GM19193 (cell line): ENCODE measurements around the gene TMEM125.

Experiments
- POLR2A ChIP-seq: IDR thresholded peaks from 4 replicates; pipeline ENCODE4 v1.6.1; 2011; ENCODE audit not compliant: insufficient read depth, insufficient read length; ENCODE audit errors: extremely low read depth

TMEM125 gene

DNA sequence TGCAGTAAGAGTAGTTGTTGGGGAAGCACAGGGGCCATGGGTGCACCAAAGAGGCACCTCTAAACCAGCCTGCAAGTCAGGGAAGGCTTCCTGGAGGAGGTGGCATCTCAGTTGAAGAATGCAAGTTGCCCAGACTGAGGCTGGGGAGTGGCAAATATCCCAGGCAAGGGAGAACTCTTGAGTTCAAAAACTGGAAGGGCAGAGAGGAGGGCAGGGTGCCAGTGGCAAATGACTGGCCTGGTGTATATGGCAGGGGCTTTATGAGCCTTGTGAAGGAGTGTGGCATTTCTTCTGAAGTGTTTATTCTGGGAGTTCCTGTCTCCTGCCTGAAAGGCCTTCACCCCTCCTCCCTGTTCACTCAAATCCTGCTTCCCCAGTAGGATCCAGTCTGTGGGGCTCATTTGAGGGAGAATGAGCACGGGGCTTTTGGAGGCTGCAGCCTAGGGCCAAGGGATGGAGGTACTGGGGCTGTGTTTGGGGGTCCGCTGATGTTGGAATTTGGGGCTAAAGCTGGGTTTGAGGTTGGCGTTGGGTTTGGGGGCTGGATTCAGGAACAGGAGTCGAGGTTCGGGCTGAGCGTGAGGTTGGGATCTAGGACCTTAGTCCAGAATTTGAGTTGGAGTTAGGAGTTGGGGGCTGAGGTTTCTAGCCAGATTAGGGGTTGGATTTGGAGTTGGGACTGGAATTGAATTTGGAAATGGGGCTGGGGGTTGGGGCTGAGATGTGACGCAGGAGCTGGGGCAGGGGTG is at the start of gene TMEM125:
Gene TMEM125, plus strand, starts transcription at position 357 of the 749 bp plus-strand sequence. CDS start 2,740 bp downstream, outside the sequence.
- TF ChIP-seq POLR2A: no peak

DNA sequence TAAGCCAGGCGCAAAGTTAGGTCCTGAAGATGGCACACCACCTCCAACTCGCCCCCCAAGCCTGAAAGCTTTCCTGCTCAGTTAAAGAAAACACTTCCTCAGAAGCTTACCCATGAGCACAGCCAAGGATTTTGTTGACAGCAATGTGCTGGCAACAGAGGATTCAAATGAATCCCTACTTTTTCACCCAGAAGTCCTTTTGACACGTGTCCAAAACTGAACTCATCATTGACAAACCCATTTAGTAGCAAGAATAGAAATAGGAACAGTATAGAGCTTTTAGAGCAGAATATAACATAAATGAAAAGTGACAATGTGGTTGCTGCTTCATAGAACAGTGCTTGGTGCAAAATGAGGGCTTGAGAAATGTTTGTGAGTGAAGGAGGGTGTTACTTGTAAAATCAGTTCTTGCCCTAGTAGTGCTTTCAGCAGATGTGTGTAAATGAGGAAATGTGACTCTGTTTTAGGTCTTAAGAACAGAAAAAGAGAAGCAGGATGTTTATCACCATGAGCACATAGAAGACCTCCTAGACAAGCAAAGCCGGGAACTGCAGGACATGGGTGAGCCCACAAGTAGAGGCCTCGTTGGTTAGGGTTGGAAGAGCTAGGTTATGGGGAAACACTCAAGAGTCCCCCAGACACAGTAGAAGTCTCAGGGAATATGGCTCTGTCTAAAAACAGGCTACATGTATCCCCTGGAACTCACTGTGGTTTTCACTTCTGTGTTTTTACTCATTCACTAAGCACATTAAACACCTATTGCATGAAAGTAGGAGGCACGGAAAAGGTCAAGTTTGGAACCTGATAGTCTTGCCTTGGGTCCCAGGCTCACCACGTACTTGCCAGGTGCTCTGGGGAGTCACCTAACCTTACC is 48.6 kb upstream of the TMEM125 start:
- no peak for TF ChIP-seq POLR2A

DNA sequence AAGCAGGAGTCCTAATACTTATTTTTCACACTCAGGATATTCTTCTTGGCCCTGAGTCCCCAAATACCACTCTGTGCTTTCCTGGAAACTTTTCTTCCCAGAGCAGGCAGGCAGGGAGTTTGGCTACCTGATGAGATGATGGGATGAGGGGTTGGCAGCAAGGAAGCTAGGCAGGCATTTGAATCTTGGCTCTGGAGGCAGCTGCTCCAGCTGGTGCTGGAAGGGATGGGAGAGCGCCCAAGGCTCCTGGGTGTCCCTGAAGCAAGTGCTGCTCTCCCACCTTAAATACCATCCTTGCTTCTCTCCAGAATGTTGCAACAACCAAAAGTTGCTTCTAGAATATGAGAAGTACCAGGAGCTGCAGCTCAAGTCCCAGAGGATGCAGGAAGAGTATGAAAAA is 48.0 kb upstream of the TMEM125 start:
- TF ChIP-seq POLR2A: no peak

DNA sequence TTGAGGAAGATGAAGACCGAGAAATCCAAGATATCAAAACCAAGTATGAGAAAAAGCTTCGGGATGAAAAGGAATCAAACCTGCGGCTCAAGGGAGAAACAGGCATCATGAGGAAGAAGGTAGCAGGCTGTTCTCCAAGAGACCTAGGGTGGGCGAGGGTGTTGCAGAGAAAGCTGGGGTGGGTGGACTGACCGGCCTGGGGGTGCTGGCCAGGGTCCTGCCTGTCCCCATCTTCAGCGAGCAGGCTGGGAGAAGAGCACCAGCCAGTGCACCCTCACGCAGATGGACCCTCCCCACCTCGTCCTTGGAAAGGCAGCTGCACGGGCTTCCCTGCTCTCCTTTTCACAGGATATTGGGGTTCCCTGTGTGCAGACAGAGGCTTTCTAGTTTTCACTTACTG is 46.9 kb upstream of the TMEM125 start:
- no peak for TF ChIP-seq POLR2A

DNA sequence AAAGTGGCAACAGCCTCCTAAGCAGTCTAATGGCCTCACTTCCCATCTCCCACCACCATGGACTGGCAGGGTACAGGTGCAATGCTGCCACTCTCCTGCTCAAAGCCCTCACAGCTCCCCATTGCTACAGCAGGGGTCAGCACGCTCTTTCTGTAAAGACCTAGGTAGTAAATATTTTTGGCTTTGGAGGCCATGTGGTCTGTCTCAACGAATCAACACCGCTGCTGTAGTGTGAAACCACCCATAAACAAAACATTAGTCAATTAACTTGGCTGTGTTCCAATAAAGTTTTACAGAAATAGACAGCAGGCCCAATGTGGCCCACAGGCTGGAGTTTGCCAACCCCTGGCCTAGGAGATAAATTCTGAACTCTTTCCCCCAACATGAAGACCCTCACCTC is 44.6 kb upstream of the TMEM125 start:
- TF ChIP-seq POLR2A: no peak

DNA sequence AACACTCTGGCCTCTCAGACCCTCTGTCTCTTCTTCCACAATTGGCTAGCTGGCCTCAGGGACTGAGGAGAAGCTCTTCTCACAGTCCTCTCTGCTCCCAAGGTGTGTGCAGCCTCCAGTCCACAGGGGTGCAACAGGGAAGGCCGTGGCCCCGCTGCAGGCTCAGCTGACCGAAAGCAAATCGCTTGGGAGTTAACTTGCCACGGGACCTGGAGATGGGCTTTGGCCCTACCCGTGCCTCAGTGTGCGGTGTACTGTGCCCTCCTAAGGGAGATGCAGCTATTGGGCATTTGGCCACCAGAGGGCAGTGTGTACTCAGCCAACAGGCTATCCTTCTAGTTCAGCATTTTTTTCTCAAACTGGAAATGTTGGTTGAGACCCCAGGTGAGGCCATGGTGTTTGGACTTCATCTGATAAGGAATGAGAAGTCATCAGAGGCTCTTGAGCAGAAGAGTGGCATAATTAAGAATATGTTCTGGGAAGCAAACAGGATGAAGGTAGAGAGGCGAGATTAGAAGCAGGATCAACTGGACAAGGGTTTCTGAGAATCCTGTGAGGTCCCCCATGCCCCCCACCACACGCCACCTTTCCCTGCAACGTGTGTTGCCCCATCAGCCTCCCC is 42.5 kb upstream of the TMEM125 start:
- TF ChIP-seq POLR2A: no peak

DNA sequence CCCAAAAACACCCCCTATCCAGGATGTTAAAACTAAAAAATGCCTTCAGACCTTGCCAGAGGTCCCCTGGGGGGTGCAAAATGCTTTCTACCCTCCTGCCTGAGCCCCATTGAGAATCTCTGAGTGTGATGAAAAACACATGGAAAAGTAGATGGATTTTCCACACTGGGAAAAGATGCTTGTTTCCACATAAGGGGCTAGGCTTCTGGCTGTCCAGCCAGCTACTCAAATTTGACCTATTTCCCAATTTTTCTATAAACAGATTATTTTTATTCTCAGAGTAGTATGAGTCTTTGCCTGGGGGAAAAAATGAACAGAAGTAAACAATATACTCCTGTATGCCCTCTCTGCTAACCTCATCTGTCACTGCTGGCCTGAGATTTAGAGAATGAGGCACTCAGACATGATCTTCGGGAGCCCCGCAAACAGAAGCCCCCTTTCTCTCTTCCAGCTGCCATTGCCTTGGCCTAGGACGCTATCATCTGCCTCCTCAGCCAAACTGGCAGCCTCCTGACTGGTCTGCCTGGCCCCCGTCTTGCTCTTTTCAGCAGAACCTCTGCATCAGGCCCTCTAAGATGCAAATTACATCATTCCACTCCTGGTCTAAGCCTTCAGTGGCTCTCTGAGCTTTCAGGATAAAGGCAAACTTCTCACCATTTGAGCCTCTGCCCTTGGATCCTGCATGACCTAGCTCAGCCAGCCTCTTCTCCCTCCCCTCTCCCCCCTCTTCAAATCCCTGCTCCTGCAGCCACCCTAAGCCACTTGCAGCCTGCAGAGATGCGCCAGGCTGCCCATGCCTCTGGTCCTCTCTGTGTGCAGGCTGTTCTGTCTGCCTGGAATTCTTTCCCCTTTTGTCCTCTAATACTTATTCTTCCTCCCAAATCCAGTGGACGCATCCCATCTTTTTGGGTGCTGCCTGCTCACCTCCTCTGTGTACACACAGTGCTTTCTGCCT is 39.7 kb upstream of the TMEM125 start:
- TF ChIP-seq POLR2A: no peak

DNA sequence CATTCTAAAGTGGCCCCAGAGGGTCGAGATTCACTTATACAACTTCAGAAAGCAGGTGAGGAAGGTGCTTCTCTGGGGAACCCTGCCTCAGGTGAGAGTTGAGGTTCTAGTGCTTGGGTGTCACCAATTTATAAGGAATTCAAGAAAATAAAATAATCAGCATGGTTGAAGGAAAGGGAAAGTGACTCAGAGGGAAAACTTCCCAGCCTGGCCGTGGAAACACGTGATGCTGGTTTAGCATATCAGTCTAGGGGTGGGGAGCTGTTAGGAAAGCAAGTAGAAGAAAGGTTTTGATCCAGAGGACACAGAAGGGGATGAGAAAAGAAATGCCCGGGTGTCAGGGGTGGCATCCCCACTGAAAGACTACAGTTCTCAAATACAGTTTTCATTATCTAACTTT is 37.7 kb upstream of the TMEM125 start:
- TF ChIP-seq POLR2A: no peak

DNA sequence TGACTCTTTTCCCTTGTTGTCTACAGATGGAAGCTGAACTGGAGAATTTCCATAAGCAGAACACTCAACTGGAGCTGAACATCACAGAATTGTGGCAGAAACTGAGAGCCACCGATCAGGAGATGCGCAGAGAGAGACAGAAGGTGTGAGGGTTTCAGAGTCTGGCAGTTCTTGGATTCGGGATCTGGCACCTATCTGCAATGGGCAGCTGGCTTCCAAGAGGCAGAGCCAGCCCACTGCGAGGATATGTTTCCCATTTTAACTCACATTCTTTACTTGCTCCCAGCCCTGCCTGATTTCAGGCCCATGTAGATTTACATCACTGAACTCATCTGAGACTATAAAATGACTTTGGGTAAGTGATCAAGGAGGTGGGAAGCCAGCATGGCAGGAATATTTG is 37.3 kb upstream of the TMEM125 start:
- TF ChIP-seq POLR2A: no peak

DNA sequence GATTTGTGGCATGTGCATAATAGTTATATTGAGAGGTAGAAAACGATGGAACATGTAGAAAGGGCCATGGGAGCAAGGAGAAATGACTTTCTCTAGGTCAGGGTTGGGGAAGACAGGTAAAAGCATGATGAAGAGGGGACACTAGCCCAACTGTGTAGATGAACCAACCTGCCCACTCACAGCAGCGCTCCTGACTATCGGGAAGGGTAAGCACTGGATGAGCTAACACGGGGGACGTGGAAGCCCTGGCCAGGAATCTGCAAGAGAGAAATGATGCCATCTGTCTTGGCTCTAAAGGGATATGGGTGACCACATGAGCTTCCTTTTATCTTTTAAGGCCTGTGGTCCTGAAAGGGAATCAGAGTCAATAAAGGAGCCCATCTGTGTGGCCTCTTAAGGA is 36.2 kb upstream of the TMEM125 start:
- TF ChIP-seq POLR2A: no peak

DNA sequence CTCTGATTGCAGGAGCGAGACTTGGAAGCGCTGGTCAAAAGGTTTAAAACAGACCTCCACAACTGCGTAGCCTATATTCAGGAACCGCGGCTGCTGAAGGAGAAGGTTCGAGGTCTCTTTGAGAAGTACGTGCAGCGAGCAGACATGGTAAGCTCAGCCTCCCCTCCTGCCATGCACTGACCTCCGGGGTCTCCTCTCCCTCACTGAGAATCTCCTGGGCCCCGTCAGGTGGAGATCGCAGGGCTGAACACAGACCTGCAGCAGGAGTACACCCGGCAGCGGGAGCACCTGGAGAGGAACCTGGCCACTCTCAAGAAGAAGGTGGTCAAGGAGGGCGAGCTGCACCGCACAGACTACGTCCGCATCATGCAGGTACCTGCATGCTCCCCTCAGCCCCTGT is 35.5 kb upstream of the TMEM125 start:
- TF ChIP-seq POLR2A: no peak

DNA sequence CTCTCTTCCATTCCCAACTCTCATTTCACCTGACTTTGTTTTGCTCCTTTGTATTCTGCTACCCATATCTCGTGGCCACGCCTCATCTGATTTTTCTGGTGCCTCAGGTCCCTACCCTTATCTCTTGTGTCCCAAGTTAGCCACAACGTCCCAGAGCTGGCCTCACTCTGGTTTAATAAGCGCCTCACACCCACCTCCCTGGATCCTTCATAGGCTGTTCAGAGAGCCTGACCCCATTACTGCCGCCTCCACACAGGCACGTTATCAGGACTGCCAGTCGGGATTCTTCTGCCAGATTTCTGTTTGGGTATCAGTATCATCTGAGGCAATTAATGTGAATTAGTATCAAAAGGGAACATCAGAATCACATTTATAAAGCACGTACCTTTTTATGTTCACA is 34.7 kb upstream of the TMEM125 start:
- no peak for TF ChIP-seq POLR2A

DNA sequence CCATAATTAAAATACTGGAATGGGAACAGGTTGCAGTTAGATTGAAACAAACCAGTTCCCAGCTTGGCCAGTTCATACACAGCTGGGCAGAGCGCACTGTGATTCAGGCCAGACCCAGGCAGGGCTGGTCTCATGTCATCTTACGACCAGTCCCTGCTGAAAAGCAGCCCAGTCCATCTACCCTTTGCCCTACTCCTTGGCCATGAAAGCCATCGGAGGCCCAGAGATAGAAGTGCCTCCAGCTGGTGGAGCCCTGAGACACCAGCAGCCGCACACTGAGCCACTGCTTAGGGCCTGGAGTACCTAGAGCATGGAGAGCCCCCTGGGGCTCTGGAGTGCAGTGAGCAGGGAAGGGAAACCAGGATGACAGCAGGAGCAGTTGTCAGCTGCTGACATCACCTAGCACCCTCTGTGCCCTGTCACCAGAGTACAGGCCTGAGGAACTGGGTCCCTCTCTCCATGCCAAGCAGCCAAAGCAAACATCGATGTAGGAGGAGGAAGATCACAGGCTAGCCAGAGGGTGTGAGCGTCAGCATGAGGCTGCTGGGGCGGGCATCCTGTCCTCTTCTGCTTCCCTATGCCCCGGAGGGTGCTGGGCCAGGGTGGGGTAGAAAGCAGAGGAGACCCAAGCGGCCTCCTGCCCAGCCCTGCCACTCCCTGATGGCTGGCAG is 34.2 kb upstream of the TMEM125 start:
- no peak for TF ChIP-seq POLR2A

DNA sequence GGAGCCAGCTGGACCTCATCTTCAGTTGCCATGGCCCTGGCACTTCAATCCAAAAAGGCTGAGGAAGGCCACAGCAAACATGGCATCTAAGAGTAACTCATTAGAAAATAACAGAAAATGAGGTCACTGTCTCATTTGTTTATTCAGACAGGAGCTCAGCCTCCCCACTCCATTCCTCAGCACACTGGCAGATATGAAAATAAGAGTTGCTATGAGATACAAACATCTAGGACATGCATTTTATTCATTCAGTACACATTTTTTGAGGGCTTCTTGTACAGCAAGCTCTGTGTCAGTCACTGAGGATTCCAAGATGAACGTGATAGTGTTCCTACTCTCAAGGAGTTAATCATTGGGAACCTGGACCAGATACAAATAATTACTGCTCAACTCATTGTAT is 32.7 kb upstream of the TMEM125 start:
- TF ChIP-seq POLR2A: no peak
